HCT116 (cell line): ENCODE data around the gene LMAN1L. TPM values are rescaled to one million over a fixed set of nuclear protein-coding genes. Genes with fewer than 3 reads are reported as not detected.

Experiments used
- ATAC-seq: fragments of 200-7000 bp; cut with Tn5 transposase; 2 replicates; pipeline ENCODE4 v1.9.1; 2020; ENCODE audit warnings: mild to moderate bottlenecking, moderate library complexity
- BruUV-seq: library from RNA; stranded (reverse); fragments of 400-500 nt; replicated peaks from 2 replicates; lab custom pipeline; 2021; lab: Mats Ljungman, UMichigan
- CTCF ChIA-PET: fragments of 300-600 bp; sonication (Branson Sonifier 250); formaldehyde crosslinking; loops from one replicate; lab custom pipeline; 2021; ENCODE audit warnings: antibody characterized with exemption; lab: Charles Lee
- POLR2A ChIA-PET: fragments of 300-600, 350-600 bp; sonication (Branson Sonifier 250); formaldehyde crosslinking; loops from one replicate; lab custom pipeline; 2021; ENCODE audit warnings: antibody characterized with exemption; lab: Charles Lee
- RAD21 ChIA-PET, 2 experiments: fragments of 300-600 bp; sonication (Branson Sonifier 250); formaldehyde crosslinking; loops; one replicate each; lab custom pipeline; 2023; ENCODE audit warnings: low total read pairs in 2 of 2; ENCODE audit not compliant: uncharacterized antibody in 2 of 2, unreplicated experiment in 2 of 2, low non-redundant PET in 1 of 2; lab: Charles Lee
- DNase-seq: peaks from one replicate; pipeline ENCODE4 v3.0.0-alpha.2; 2010; ENCODE audit warnings: low read depth, low spot score
- H2AFZ ChIP-seq: fragments of 200-600 bp; shearing (Covaris generic), sonication (generic); 2 replicates; pipeline ENCODE4 v1.6.1; 2017; ENCODE audit warnings: low read depth, mixed run types, mixed read lengths, antibody characterized with exemption, low read length; ENCODE audit not compliant: poor library complexity, severe bottlenecking
- H3K27ac ChIP-seq: 2 replicates; pipeline ENCODE4 v1.5.1; 2012; ENCODE audit warnings: low read depth, low read length
- H3K27me3 ChIP-seq: fragments of 200-600 bp; sonication (generic); 2 replicates; pipeline ENCODE4 v1.6.1; 2016; ENCODE audit warnings: mixed run types, low read length, mixed read lengths; ENCODE audit not compliant: insufficient read depth
- H3K36me3 ChIP-seq, 2 experiments: fragments of 200-500 bp in 1 of 2; fragments of 200-600 bp in 1 of 2; sonication (Bioruptor generic) in 1 of 2; sonication (generic) in 1 of 2; 2 replicates each; pipeline versions ENCODE4 v1.5.1 to v1.6.1; 2014 to 2016; ENCODE audit warnings: low read length in 2 of 2, inconsistent platforms in 1 of 2, mixed read lengths in 1 of 2, mixed run types in 1 of 2; ENCODE audit not compliant: insufficient read depth in 2 of 2, control insufficient read depth in 1 of 2
- H3K4me1 ChIP-seq, 2 experiments: fragments of 200-600 bp in 1 of 2; sonication (generic) in 1 of 2; 2 replicates each; pipeline versions ENCODE4 v1.5.1 to v1.6.1; 2012 to 2017; ENCODE audit warnings: low read length in 2 of 2, inconsistent platforms in 1 of 2, mild to moderate bottlenecking in 1 of 2, mixed read lengths in 1 of 2, mixed run types in 1 of 2, moderate library complexity in 1 of 2; ENCODE audit not compliant: insufficient read depth in 2 of 2, control insufficient read depth in 1 of 2
- H3K4me2 ChIP-seq: fragments of 200-600 bp; sonication (generic); 2 replicates; pipeline ENCODE4 v1.6.1; 2017; ENCODE audit warnings: mixed run types, low read length, mixed read lengths
- H3K4me3 ChIP-seq, 2 experiments: fragments of 200-600 bp in 1 of 2; sonication (generic) in 1 of 2; replicated peaks in 1 of 2; 2 replicates each; pipeline ENCODE4 v1.5.1; 2011 to 2016; ENCODE audit warnings: low read length in 2 of 2, control low read depth in 1 of 2, low read depth in 1 of 2, mild to moderate bottlenecking in 1 of 2, mixed read lengths in 1 of 2, mixed run types in 1 of 2
- H3K79me2 ChIP-seq: fragments of 200-600 bp; sonication (generic); 2 replicates; pipeline ENCODE4 v1.6.1; 2017; ENCODE audit warnings: mild to moderate bottlenecking, mixed run types, low read length, moderate library complexity, mixed read lengths; ENCODE audit not compliant: insufficient read depth
- H3K9ac ChIP-seq: fragments of 200-600 bp; sonication (generic); 2 replicates; pipeline ENCODE4 v1.6.1; 2016; ENCODE audit warnings: low read length, mixed read lengths
- H3K9me2 ChIP-seq: fragments of 200-600 bp; sonication (generic), shearing (Covaris generic); 2 replicates; pipeline ENCODE4 v1.6.1; 2017; ENCODE audit warnings: mixed run types, mild to moderate bottlenecking, moderate library complexity; ENCODE audit not compliant: insufficient read depth
- H3K9me3 ChIP-seq, 2 experiments: fragments of 200-500 bp in 1 of 2; fragments of 200-600 bp in 1 of 2; sonication (Bioruptor generic) in 1 of 2; sonication (generic) in 1 of 2; 2 replicates each; pipeline ENCODE4 v1.6.1; 2014 to 2017; ENCODE audit warnings: low read length in 2 of 2, mixed read lengths in 2 of 2, inconsistent platforms in 1 of 2, low read depth in 1 of 2, mild to moderate bottlenecking in 1 of 2, mixed run types in 1 of 2, moderate library complexity in 1 of 2; ENCODE audit not compliant: control insufficient read depth in 1 of 2, insufficient read depth in 1 of 2
- H4K20me1 ChIP-seq: fragments of 200-600 bp; sonication (generic), shearing (Covaris generic); 2 replicates; pipeline ENCODE4 v1.6.1; 2017; ENCODE audit warnings: mixed run types, mild to moderate bottlenecking, moderate library complexity; ENCODE audit not compliant: insufficient read depth
- CBX3 ChIP-seq: IDR thresholded peaks from 2 replicates; pipeline ENCODE4 v1.6.1; 2012; ENCODE audit warnings: low read depth
- EGR1 ChIP-seq: IDR thresholded peaks from 2 replicates; pipeline ENCODE4 v1.6.1; 2012; ENCODE audit warnings: low read depth
- EZH2phosphoT487 ChIP-seq: fragments of 200-600 bp; IDR thresholded peaks from 2 replicates; pipeline ENCODE4 v1.6.1; 2018; ENCODE audit warnings: antibody characterized with exemption, borderline replicate concordance
- FOSL1 ChIP-seq: IDR thresholded peaks from 2 replicates; pipeline ENCODE4 v1.6.1; 2012; ENCODE audit warnings: low read depth
- JUND ChIP-seq: IDR thresholded peaks from 2 replicates; pipeline ENCODE4 v1.6.1; 2012
- MAX ChIP-seq: IDR thresholded peaks from 2 replicates; pipeline ENCODE4 v1.6.1; 2012
- RAD21 ChIP-seq: IDR thresholded peaks from 2 replicates; pipeline ENCODE4 v1.6.1; 2012; ENCODE audit warnings: low read depth, mild to moderate bottlenecking
- REST ChIP-seq: IDR thresholded peaks from 2 replicates; pipeline ENCODE4 v1.6.1; 2012; ENCODE audit warnings: low read depth
- SIN3A ChIP-seq: IDR thresholded peaks from 2 replicates; pipeline ENCODE4 v1.6.1; 2012; ENCODE audit warnings: low read depth
- SP1 ChIP-seq: IDR thresholded peaks from 2 replicates; pipeline ENCODE4 v1.6.1; 2012; ENCODE audit warnings: low read depth
- TCF7L2 ChIP-seq: IDR thresholded peaks from 2 replicates; pipeline ENCODE4 v1.7.0; 2011; ENCODE audit warnings: borderline replicate concordance, inconsistent platforms; ENCODE audit not compliant: insufficient read depth, insufficient read length; ENCODE audit errors: extremely low read depth
- intact Hi-C: fragments of 100-400 bp; cut with micrococcal nuclease; formaldehyde crosslinking; loops from 2 replicates; pipeline ENCODE4 v1.10.0; 2022
- total RNA-seq: library from RNA; stranded (reverse); gene quantifications from one replicate; pipeline ENCODE4 v1.2.1, GENCODE V29; 2021; ENCODE audit not compliant: unreplicated experiment
- TF ChIP-seq, protein P1 (sequence below), 3 experiments: fragments of 200-600 bp in 1 of 3; sonication (generic) in 1 of 3; IDR thresholded peaks in 2 of 3; conservative IDR thresholded peaks in 1 of 3; 2 replicates each; pipeline ENCODE4 v1.5.1; 2012 to 2017; ENCODE audit warnings: low read depth in 2 of 3, low read length in 2 of 3, antibody characterized with exemption in 1 of 3, borderline replicate concordance in 1 of 3, control low read depth in 1 of 3, mild to moderate bottlenecking in 1 of 3, mixed read lengths in 1 of 3, mixed run types in 1 of 3, moderate library complexity in 1 of 3; ENCODE audit not compliant: insufficient read depth in 1 of 3

The LMAN1L gene
- total RNA-seq, 1 experiment from 2014 or later = 0.17 TPM

- DNase-seq (peak; percentile 42), ATAC-seq (peak; percentile 67)
- Histone ChIP-seq H3K4me3 (peak overlapping the region; percentile 22 to 36; a peak in 3 of 4 replicates), H3K9me2 (no peaks in the 10 kb centered on the region), H3K36me3 (no peaks in the 10 kb centered on the region), H3K4me1 (peaks cover 2 to 16% of the 10 kb centered on the region in 2 experiments; a peak in 3 of 4 replicates), H3K4me2 (peak overlapping the region; percentile 79), H3K9ac (no peak overlapping the region), H3K79me2 (no peaks in the 10 kb centered on the region), H4K20me1 (no peaks in the 10 kb centered on the region), H3K27me3 (no peaks in the 10 kb centered on the region), H2AFZ (peak overlapping the region; percentile 96), H3K9me3 (no peaks in the 10 kb centered on the region), H3K27ac (no peak overlapping the region)
- RAD21 ChIA-PET = interaction anchor here (0.6 to 1.9 kb wide), 11 partner anchors 45 to 254 kb away, joined by 3 to 13 read pairs (median 4); no protein-coding TSS in a partner anchor
- CTCF ChIA-PET = interaction anchor here (0.7 to 6.1 kb wide), 25 partner anchors 9 to 457 kb away, joined by 3 to 258 read pairs (median 5); partner anchors contain the start of gene CYP1A1
- POLR2A ChIA-PET = interaction anchor here (0.8 to 2.5 kb wide), 3 partner anchors 9 to 151 kb away, joined by 3 to 14 read pairs (median 6); no protein-coding TSS in a partner anchor
- intact Hi-C loops = loop anchor here (1.0 to 2.0 kb wide), 2 partner anchors 134 to 394 kb away; no protein-coding TSS in a partner anchor
- no TSS peak for BruUV-seq
- no peak for TF ChIP-seq SP1
- TF ChIP-seq RAD21 = peak; percentile 94
- TF ChIP-seq, protein P1, sequence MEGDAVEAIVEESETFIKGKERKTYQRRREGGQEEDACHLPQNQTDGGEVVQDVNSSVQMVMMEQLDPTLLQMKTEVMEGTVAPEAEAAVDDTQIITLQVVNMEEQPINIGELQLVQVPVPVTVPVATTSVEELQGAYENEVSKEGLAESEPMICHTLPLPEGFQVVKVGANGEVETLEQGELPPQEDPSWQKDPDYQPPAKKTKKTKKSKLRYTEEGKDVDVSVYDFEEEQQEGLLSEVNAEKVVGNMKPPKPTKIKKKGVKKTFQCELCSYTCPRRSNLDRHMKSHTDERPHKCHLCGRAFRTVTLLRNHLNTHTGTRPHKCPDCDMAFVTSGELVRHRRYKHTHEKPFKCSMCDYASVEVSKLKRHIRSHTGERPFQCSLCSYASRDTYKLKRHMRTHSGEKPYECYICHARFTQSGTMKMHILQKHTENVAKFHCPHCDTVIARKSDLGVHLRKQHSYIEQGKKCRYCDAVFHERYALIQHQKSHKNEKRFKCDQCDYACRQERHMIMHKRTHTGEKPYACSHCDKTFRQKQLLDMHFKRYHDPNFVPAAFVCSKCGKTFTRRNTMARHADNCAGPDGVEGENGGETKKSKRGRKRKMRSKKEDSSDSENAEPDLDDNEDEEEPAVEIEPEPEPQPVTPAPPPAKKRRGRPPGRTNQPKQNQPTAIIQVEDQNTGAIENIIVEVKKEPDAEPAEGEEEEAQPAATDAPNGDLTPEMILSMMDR (IDR thresholded peaks at IDR 0.05 in 2 of 3, conservative IDR thresholded peaks at IDR 0.05 in 1 of 3; ENCODE audit: borderline replicate concordance in 1 of 3, insufficient read depth in 1 of 3, low read depth in 2 of 3, low read length in 2 of 3) = peak; percentile 70 to 93 (median 90)
These were observed 43.8 kb upstream of the LMAN1L start for GRCh38 chr15:74768771-74769342.

GRCh38 chr15:74769463-74770025, 43.1 kb upstream of the LMAN1L start:
- Histone ChIP-seq H3K9ac (no peak overlapping the region), H3K27ac (no peak overlapping the region), H3K27me3 (no peaks in the 10 kb centered on the region), H3K79me2 (no peaks in the 10 kb centered on the region), H3K4me1 (peaks cover 2 to 16% of the 10 kb centered on the region in 2 experiments; a peak in 3 of 4 replicates), H3K9me2 (no peaks in the 10 kb centered on the region), H3K4me3 (no peak overlapping the region), H3K4me2 (no peak overlapping the region), H3K36me3 (no peaks in the 10 kb centered on the region), H4K20me1 (no peaks in the 10 kb centered on the region), H3K9me3 (no peaks in the 10 kb centered on the region), H2AFZ (no peak overlapping the region)
- CTCF ChIA-PET = interaction anchor here (0.7 to 6.1 kb wide), 23 partner anchors 8 to 458 kb away, joined by 3 to 258 read pairs (median 7); partner anchors contain the start of gene CPLX3
- DNase-seq (no peak), ATAC-seq (no peak)
- no TSS peak for BruUV-seq
- RAD21 ChIA-PET = interaction anchor here (0.7 to 1.9 kb wide), 12 partner anchors 46 to 148 kb away, joined by 3 to 13 read pairs (median 4); no protein-coding TSS in a partner anchor
- intact Hi-C loops = loop anchor here (1.0 to 2.0 kb wide), 3 partner anchors 31 to 395 kb away; no protein-coding TSS in a partner anchor
- POLR2A ChIA-PET = interaction anchor here (1.6 to 2.5 kb wide), 2 partner anchors 10 to 135 kb away, joined by 6 to 14 read pairs; no protein-coding TSS in a partner anchor
- TF ChIP-seq TCF7L2 (no peak), FOSL1 (no peak), EGR1 (no peak), JUND (no peak), MAX (no peak), REST (no peak), CBX3 (no peak), EZH2phosphoT487 (no peak), SIN3A (no peak)
